Ovary (tissue), 9 donors: ENCODE measurements around the gene MMP20. TPM values are rescaled to one million over a fixed set of nuclear protein-coding genes. Genes with fewer than 3 reads are reported as not detected.

Source experiments
- DNase-seq, 5 donors: peaks; one replicate each; pipeline ENCODE4 v3.0.0-alpha.2; 2019 to 2020
- H3K27ac ChIP-seq, 2 donors: fragments of 200-600 bp; one replicate each; pipeline versions ENCODE4 v1.5.1 to v1.8.0; 2019 to 2022
- H3K27me3 ChIP-seq: fragments of 200-600 bp; one replicate; pipeline ENCODE4 v1.8.0; 2022
- H3K36me3 ChIP-seq: fragments of 200-600 bp; sonication (generic); one replicate; pipeline ENCODE4 v1.5.1; 2019
- H3K4me1 ChIP-seq: one replicate; pipeline ENCODE4 v1.8.1; 2013; ENCODE audit warnings: mild to moderate bottlenecking, moderate library complexity; ENCODE audit not compliant: insufficient read depth
- H3K4me3 ChIP-seq: fragments of 200-600 bp; sonication (generic); one replicate; pipeline ENCODE4 v1.5.1; 2017
- H3K9me3 ChIP-seq, 2 donors: fragments of 200-600 bp in 1 of 2; sonication (generic) in 1 of 2; one replicate each; pipeline versions ENCODE4 v1.5.1 to v1.8.1; 2013 to 2019; ENCODE audit warnings: mild to moderate bottlenecking in 1 of 2, moderate library complexity in 1 of 2
- CTCF ChIP-seq, 3 donors: fragments of 450-650 bp in 2 of 3; fragments of 200-600 bp in 1 of 3; IDR thresholded peaks; one replicate each; pipeline versions ENCODE4 v1.5.1 to v1.8.0; 2016 to 2022; ENCODE audit warnings: antibody characterized with exemption in 3 of 3, mild to moderate bottlenecking in 1 of 3
- EP300 ChIP-seq: sonication (generic); formaldehyde crosslinking; IDR thresholded peaks from one replicate; pipeline ENCODE4 v1.6.1; 2017; ENCODE audit warnings: antibody characterized with exemption
- POLR2A ChIP-seq: fragments of 450-650 bp; IDR thresholded peaks from one replicate; pipeline ENCODE4 v1.6.1; 2017; ENCODE audit warnings: antibody characterized with exemption, mild to moderate bottlenecking, moderate library complexity
- WGBS, 3 donors: extraction: QIAGEN DNeasy Blood & Tissue Kit in 1 of 3; methylation state at CpG; one replicate each; pipeline versions ENCODE4 v1.1.5 to v1.1.7; 2013 to 2017; 5-methylcytosine and 5-hydroxymethylcytosine counted together
- intact Hi-C, 4 donors: fragments of 100-400 bp; cut with DNase I; formaldehyde crosslinking; loops; one replicate each; pipeline versions ENCODE4 v1.11.0 to v1.15.1; 2022 to 2023
- polyA plus RNA-seq, 2 donors: library from polyadenylated mRNA; stranded (reverse); fragments of 200-250 nt in 1 of 2; fragments of 350-450 nt in 1 of 2; fragmentation: Illumina TruSeq in 1 of 2; extraction: RNeasy Lipid Tissue Mini Kit (QIAGEN cat#74804) in 1 of 2; gene quantifications; one replicate each; pipeline ENCODE4 v1.2.3, GENCODE V29; 2013 to 2014
- total RNA-seq, 7 donors: library from RNA; depleted of rRNA in 2 of 7; stranded (reverse); fragments of >200 nt in 2 of 7; fragmentation: NEBNext Ultra II Directional in 3 of 7; extraction: Animal tissue kit (Norgen Biotek cat#: 25700) in 3 of 7; gene quantifications; one replicate each; pipeline versions ENCODE4 v1.1.0 to v1.2.4, GENCODE V29; 2016 to 2023
- donor health status: DM: no; HTN: no; CAD: no; lungs with moderate emphysema.
- donor health status: DM: no; HTN: no; CAD: no.
- donor health status: Bipolar disorder and iron deficiency.
- donor health status: DM: yes; HTN: yes; CAD: no.
- donor health status: DM: no; HTN: no; CAD: no.
- donor health status: DM: yes; HTN: yes; CAD: no.

The MMP20 gene
- total and polyA plus RNA-seq, 9 donors = not detected

GRCh38 chr11:102661040-102661439 is 35.9 kb upstream of the MMP20 start:
- no peak for TF ChIP-seq CTCF (IDR thresholded peaks at IDR 0.05)
- TF ChIP-seq EP300 = no peak
- no peak for TF ChIP-seq POLR2A
- H3K27me3 ChIP-seq = no peaks in the 10 kb centered on the region
- intact Hi-C loops = no loop called here

GRCh38 chr11:102656528-102656927 is 31.4 kb upstream of the MMP20 start:
- H3K27ac ChIP-seq = no peak overlapping the region
- no peak for TF ChIP-seq POLR2A
- TF ChIP-seq CTCF (IDR thresholded peaks at IDR 0.05) = no peak
- no peak for TF ChIP-seq EP300
- intact Hi-C loops = no loop called here
- H3K9me3 ChIP-seq = no peaks in the 10 kb centered on the region
- H3K4me3 ChIP-seq = no peak overlapping the region
- DNase-seq = no peak
- H3K36me3 ChIP-seq = no peaks in the 10 kb centered on the region
- no peaks in the 10 kb centered on the region for H3K4me1 ChIP-seq
- WGBS, 3 donors = 69 to 74% (median 72%) methylated on average over 1 of the region's 1 CpG
- H3K27me3 ChIP-seq = no peaks in the 10 kb centered on the region

More at GRCh38 chr11:102661040-102661439, 35.9 kb upstream of the MMP20 start:
- Histone ChIP-seq H3K9me3 (no peaks in the 10 kb centered on the region), H3K27ac (no peak overlapping the region), H3K36me3 (no peaks in the 10 kb centered on the region), H3K4me1 (no peaks in the 10 kb centered on the region), H3K4me3 (no peak overlapping the region)
- 69 to 80% (median 73%) methylated on average over 4 of the region's 4 CpGs for WGBS, 3 donors
- DNase-seq = no peak

- no peaks in the 10 kb centered on the region for H3K36me3 ChIP-seq
- whole genome bisulfite sequencing, 3 donors = 60 to 66% (median 62%) methylated on average over 2 of the region's 2 CpGs
- H3K9me3 ChIP-seq = no peaks in the 10 kb centered on the region
- TF ChIP-seq POLR2A (no peak), EP300 (no peak), CTCF (IDR thresholded peaks at IDR 0.05) (no peak)
- intact Hi-C loops = no loop called here
- no peak overlapping the region for H3K4me3 ChIP-seq
- no peak for DNase-seq
- H3K4me1 ChIP-seq = no peaks in the 10 kb centered on the region
- no peak overlapping the region for H3K27ac ChIP-seq
- H3K27me3 ChIP-seq = no peaks in the 10 kb centered on the region
Measured at GRCh38 chr11:102655547-102655946, 30.4 kb upstream of the MMP20 start.

GRCh38 chr11:102654761-102655160 is 29.6 kb upstream of the MMP20 start:
- TF ChIP-seq CTCF (IDR thresholded peaks at IDR 0.05) (no peak), POLR2A (no peak), EP300 (no peak)
- H3K27me3 ChIP-seq = no peaks in the 10 kb centered on the region
- intact Hi-C loops = no loop called here
- no peaks in the 10 kb centered on the region for H3K4me1 ChIP-seq
- no peaks in the 10 kb centered on the region for H3K36me3 ChIP-seq
- H3K4me3 ChIP-seq = no peak overlapping the region
- H3K9me3 ChIP-seq = no peaks in the 10 kb centered on the region
- no peak overlapping the region for H3K27ac ChIP-seq
- no peak for DNase-seq
- WGBS, 3 donors = 88 to 100% (median 90%) methylated on average over 1 of the region's 1 CpG
